Endodermal cell (in vitro differentiated cells): ENCODE results near the gene NEURL3. TPM values are rescaled to one million over a fixed set of nuclear protein-coding genes. Genes with fewer than 3 reads are reported as not detected.

Experiments used
- DNase-seq: peaks from one replicate; pipeline ENCODE4 v3.0.0-alpha.2; 2017
- H3K27ac ChIP-seq: 2 replicates; pipeline ENCODE4 v1.5.1; 2013; ENCODE audit warnings: mild to moderate bottlenecking, low read depth, low read length, moderate library complexity
- H3K27me3 ChIP-seq: 2 replicates; pipeline ENCODE4 v1.6.1; 2013; ENCODE audit warnings: mild to moderate bottlenecking, low read length, moderate library complexity; ENCODE audit not compliant: insufficient read depth, control insufficient read depth, poor library complexity, severe bottlenecking
- H3K36me3 ChIP-seq: 2 replicates; pipeline ENCODE4 v1.7.0; 2013; ENCODE audit warnings: mild to moderate bottlenecking, low read length, moderate library complexity; ENCODE audit not compliant: control insufficient read depth, insufficient read depth
- H3K4me1 ChIP-seq: one replicate; pipeline ENCODE4 v1.7.0; 2013; ENCODE audit warnings: low read length; ENCODE audit not compliant: control insufficient read depth, insufficient read depth
- H3K4me3 ChIP-seq: 2 replicates; pipeline ENCODE4 v1.5.1; 2013; ENCODE audit warnings: mild to moderate bottlenecking, low read length, moderate library complexity
- H3K9ac ChIP-seq: 2 replicates; pipeline ENCODE4 v1.6.1; 2013; ENCODE audit warnings: mild to moderate bottlenecking, low read length, moderate library complexity; ENCODE audit not compliant: poor library complexity, severe bottlenecking; ENCODE audit errors: extremely low read depth
- H3K9me3 ChIP-seq: 2 replicates; pipeline ENCODE4 v1.6.1; 2013; ENCODE audit warnings: mild to moderate bottlenecking, low read length, moderate library complexity; ENCODE audit not compliant: control insufficient read depth
- H3K27ac Mint-ChIP-seq: 2 replicates; pipeline ENCODE4 v1.8.0; 2020; ENCODE audit warnings: mixed read lengths
- H3K27me3 Mint-ChIP-seq: 2 replicates; pipeline ENCODE4 v1.8.0; 2021; ENCODE audit warnings: mild to moderate bottlenecking, mixed read lengths; ENCODE audit not compliant: insufficient read depth
- H3K36me3 Mint-ChIP-seq: 2 replicates; pipeline ENCODE4 v1.8.0; 2020; ENCODE audit warnings: low read depth, mixed read lengths
- H3K4me1 Mint-ChIP-seq: 2 replicates; pipeline ENCODE4 v1.8.0; 2020; ENCODE audit warnings: mixed read lengths
- H3K4me3 Mint-ChIP-seq: 2 replicates; pipeline ENCODE4 v1.8.0; 2020; ENCODE audit warnings: mild to moderate bottlenecking, moderate library complexity, mixed read lengths
- H3K9me3 Mint-ChIP-seq: 2 replicates; pipeline ENCODE4 v1.8.0; 2020; ENCODE audit warnings: mild to moderate bottlenecking, mixed read lengths
- CTCF ChIP-seq: fragments of 200-600 bp; sonication (generic); conservative IDR thresholded peaks from 2 replicates; pipeline ENCODE4 v1.5.0; 2021; ENCODE audit warnings: antibody characterized with exemption, mild to moderate bottlenecking
- WGBS, 2 experiments: methylation state at CpG; one replicate each; pipeline versions ENCODE4 v1.1.5 to v1.1.7; 2013; ENCODE audit warnings: missing lambda C conversion rate in 2 of 2, mixed read lengths in 1 of 2; ENCODE audit not compliant: insufficient coverage in 1 of 2, insufficient read length in 1 of 2; 5-methylcytosine and 5-hydroxymethylcytosine counted together
- total RNA-seq, 2 donors: library from RNA; stranded (reverse); fragmentation: NEBNext Ultra II Directional in 1 of 2; extraction: Animal tissue kit (Norgen Biotek cat#: 25700) in 1 of 2; gene quantifications; 2 replicates in 1 of 2; 3 replicates in 1 of 2; pipeline ENCODE4 v1.2.1, GENCODE V29; 2021

Gene NEURL3
- total RNA-seq, 2 donors from 2014 or later = not detected

GRCh38 chr2:96484091-96484490, 21.1 kb downstream of the NEURL3 start:
- H3K4me3 Mint-ChIP-seq = no peak overlapping the region

GRCh38 chr2:96477458-96477857, 27.7 kb downstream of the NEURL3 start:
- no peaks in the 10 kb centered on the region for H3K36me3 ChIP-seq
- H3K27ac ChIP-seq = no peak overlapping the region
- peaks cover 5% of the 10 kb centered on the region for H3K9me3 ChIP-seq
- Mint-ChIP-seq H3K27me3 (peaks cover 25% of the 10 kb centered on the region), H3K36me3 (no peaks in the 10 kb centered on the region), H3K9me3 (no peaks in the 10 kb centered on the region), H3K27ac (no peak overlapping the region), H3K4me1 (no peaks in the 10 kb centered on the region), H3K4me3 (no peak overlapping the region)
- no CpG with 5 or more reads among the region's 1 CpG for WGBS, 2 experiments
- no peak for DNase-seq
- no peaks in the 10 kb centered on the region for H3K27me3 ChIP-seq
- no peak overlapping the region for H3K9ac ChIP-seq
- TF ChIP-seq CTCF = no peak
- H3K4me3 ChIP-seq = no peak overlapping the region
- H3K4me1 ChIP-seq = no peaks in the 10 kb centered on the region

More at GRCh38 chr2:96484091-96484490, 21.1 kb downstream of the NEURL3 start:
- DNase-seq = peak; percentile 50
- Histone ChIP-seq H3K27ac (no peak overlapping the region), H3K9ac (no peak overlapping the region), H3K4me3 (no peak overlapping the region), H3K36me3 (no peaks in the 10 kb centered on the region), H3K4me1 (no peaks in the 10 kb centered on the region), H3K27me3 (no peaks in the 10 kb centered on the region), H3K9me3 (peaks cover 5% of the 10 kb centered on the region)
- no peaks in the 10 kb centered on the region for H3K9me3 Mint-ChIP-seq
- H3K27me3 Mint-ChIP-seq = peaks cover 12% of the 10 kb centered on the region
- H3K36me3 Mint-ChIP-seq = no peaks in the 10 kb centered on the region
- peaks cover 11% of the 10 kb centered on the region for H3K4me1 Mint-ChIP-seq
- no peak overlapping the region for H3K27ac Mint-ChIP-seq
- WGBS, 2 experiments = 80% methylated on average over 5 to 7 of the region's 7 CpGs
- TF ChIP-seq CTCF = no peak

- WGBS, 2 experiments = 96 to 100% methylated on average over 4 to 6 of the region's 6 CpGs
- H3K4me1 Mint-ChIP-seq = no peaks in the 10 kb centered on the region
- H3K36me3 ChIP-seq = no peaks in the 10 kb centered on the region
- H3K9me3 ChIP-seq = no peaks in the 10 kb centered on the region
- H3K27ac Mint-ChIP-seq = no peak overlapping the region
- no peaks in the 10 kb centered on the region for H3K9me3 Mint-ChIP-seq
- H3K36me3 Mint-ChIP-seq = no peaks in the 10 kb centered on the region
- H3K27me3 ChIP-seq = no peaks in the 10 kb centered on the region
- H3K27ac ChIP-seq = no peak overlapping the region
- no peak for TF ChIP-seq CTCF
- no peak overlapping the region for H3K9ac ChIP-seq
- no peak overlapping the region for H3K4me3 Mint-ChIP-seq
- no peak for DNase-seq
- peaks cover 28% of the 10 kb centered on the region for H3K27me3 Mint-ChIP-seq
- H3K4me3 ChIP-seq = no peak overlapping the region
- no peaks in the 10 kb centered on the region for H3K4me1 ChIP-seq
These were observed 33.4 kb downstream of the NEURL3 start for GRCh38 chr2:96471772-96472171.
